HepG2 (cell line): ENCODE measurements around the gene CAB39. TPM values are rescaled to one million over a fixed set of nuclear protein-coding genes. Genes with fewer than 3 reads are reported as not detected.

Source experiments
- ARNT ChIP-seq: fragments of 450-650 bp; IDR thresholded peaks from 2 replicates; pipeline ENCODE4 v1.6.1; 2017
- CEBPZ ChIP-seq: IDR thresholded peaks from 2 replicates; pipeline ENCODE4 v1.6.1; 2012; ENCODE audit warnings: low read length, improper control_type of control experiment
- CERS6 ChIP-seq: sonication (generic); formaldehyde crosslinking; IDR thresholded peaks from 2 replicates; pipeline ENCODE4 v1.5.0; 2020; ENCODE audit warnings: missing genetic modification reagents
- CREBL2 ChIP-seq: sonication (generic); formaldehyde crosslinking; IDR thresholded peaks from 2 replicates; pipeline ENCODE4 v1.8.1; 2023; ENCODE audit warnings: missing genetic modification reagents, mild to moderate bottlenecking, borderline replicate concordance
- DNMT3B ChIP-seq: conservative IDR thresholded peaks from 2 replicates; pipeline ENCODE4 v1.6.1; 2016; ENCODE audit warnings: missing biosample characterization, control low read depth
- DPF2 ChIP-seq: sonication (generic); formaldehyde crosslinking; IDR thresholded peaks from 2 replicates; pipeline ENCODE4 v1.4.0; 2020; ENCODE audit warnings: mild to moderate bottlenecking, low read depth, missing genetic modification reagents, borderline replicate concordance
- FOXO1 ChIP-seq: sonication (generic); formaldehyde crosslinking; IDR thresholded peaks from 2 replicates; pipeline ENCODE4 v1.4.0; 2020; ENCODE audit warnings: missing genetic modification reagents
- HNRNPLL ChIP-seq: fragments of 200-400 bp; formaldehyde crosslinking; IDR thresholded peaks from 2 replicates; pipeline ENCODE4 v1.6.1; 2017; ENCODE audit warnings: mild to moderate bottlenecking, low read depth, low read length; ENCODE audit not compliant: poor library complexity, severe bottlenecking
- JARID2 ChIP-seq: sonication (generic); formaldehyde crosslinking; IDR thresholded peaks from 2 replicates; pipeline ENCODE4 v1.8.1; 2023; ENCODE audit warnings: missing genetic modification reagents, inconsistent platforms; ENCODE audit not compliant: insufficient replicate concordance
- KAT7 ChIP-seq: IDR thresholded peaks from 2 replicates; pipeline ENCODE4 v1.6.1; 2018; ENCODE audit warnings: borderline replicate concordance, missing compliant biosample characterization
- KDM5A ChIP-seq: fragments of 200-600 bp; sonication (generic); IDR thresholded peaks from 2 replicates; pipeline ENCODE4 v1.7.0; 2018; ENCODE audit warnings: antibody characterized with exemption, mild to moderate bottlenecking, low read length, borderline replicate concordance
- LRRFIP1 ChIP-seq: sonication (generic); formaldehyde crosslinking; conservative IDR thresholded peaks from 2 replicates; pipeline ENCODE4 v1.4.0; 2020; ENCODE audit warnings: missing genetic modification reagents
- MAFG ChIP-seq: sonication (generic); formaldehyde crosslinking; IDR thresholded peaks from 2 replicates; pipeline ENCODE4 v1.5.1; 2020; ENCODE audit warnings: mild to moderate bottlenecking, missing genetic modification reagents
- PLRG1 ChIP-seq: fragments of 450-650 bp; conservative IDR thresholded peaks from 2 replicates; pipeline ENCODE4 v1.6.1; 2016
- POLR2G ChIP-seq: fragments of 200-400 bp; formaldehyde crosslinking; IDR thresholded peaks from 2 replicates; pipeline ENCODE4 v1.6.1; 2018; ENCODE audit warnings: mild to moderate bottlenecking, low read depth, low read length, moderate library complexity
- RFXANK ChIP-seq: IDR thresholded peaks from 2 replicates; pipeline ENCODE4 v1.6.1; 2016
- SRSF1 ChIP-seq: fragments of 200-400 bp; formaldehyde crosslinking; optimal IDR thresholded peaks from 2 replicates; pipeline ENCODE3; 2017; ENCODE audit warnings: mild to moderate bottlenecking, low read depth, low read length, moderate library complexity
- THAP11 ChIP-seq: IDR thresholded peaks from 2 replicates; pipeline ENCODE4 v1.6.1; 2016; ENCODE audit warnings: missing biosample characterization, missing genetic modification reagents
- TSC22D2 ChIP-seq: sonication (generic); formaldehyde crosslinking; IDR thresholded peaks from 2 replicates; pipeline ENCODE4 v1.5.1; 2020; ENCODE audit warnings: missing genetic modification reagents, mild to moderate bottlenecking, borderline replicate concordance
- ZFY ChIP-seq: sonication (generic); formaldehyde crosslinking; IDR thresholded peaks from 2 replicates; pipeline ENCODE4 v1.4.0; 2020; ENCODE audit warnings: missing genetic modification reagents
- ZMYM4 ChIP-seq: sonication (generic); formaldehyde crosslinking; IDR thresholded peaks from 2 replicates; pipeline ENCODE4 v1.8.1; 2023; ENCODE audit warnings: mild to moderate bottlenecking, missing genetic modification reagents
- ZNF263 ChIP-seq: sonication (generic); formaldehyde crosslinking; IDR thresholded peaks from 2 replicates; pipeline ENCODE4 v1.4.0; 2020; ENCODE audit warnings: missing genetic modification reagents
- ZNF501 ChIP-seq: sonication (generic); formaldehyde crosslinking; IDR thresholded peaks from 2 replicates; pipeline ENCODE4 v1.5.1; 2020; ENCODE audit warnings: mild to moderate bottlenecking, moderate library complexity, missing genetic modification reagents
- ZNF619 ChIP-seq: sonication (generic); formaldehyde crosslinking; IDR thresholded peaks from 2 replicates; pipeline ENCODE4 v1.4.0; 2020; ENCODE audit warnings: mild to moderate bottlenecking, missing genetic modification reagents
- polyA plus RNA-seq, 8 experiments: library from polyadenylated mRNA; depleted of rRNA in 3 of 8; stranded (reverse) in 7 of 8; unstranded in 1 of 8; fragments of >200 nt; fragmentation: Illumina TruSeq in 4 of 8; extraction: Trizol in 4 of 8; gene quantifications; 2 replicates each; pipeline versions ENCODE4 v1.2.1 to v1.2.3, GENCODE V29; 2011 to 2016; ENCODE audit warnings: low read depth in 4 of 8, missing spikeins in 1 of 8, mixed read lengths in 1 of 8; ENCODE audit not compliant: insufficient read depth in 1 of 8
- total RNA-seq, 5 experiments: library from RNA; depleted of rRNA; stranded (reverse); fragments of >200 nt; fragmentation: Illumina TruSeq; extraction: Trizol; gene quantifications; 2 replicates each; pipeline ENCODE4 v1.2.3, GENCODE V29; 2016; ENCODE audit warnings: low read depth in 1 of 5

Gene CAB39
- total and polyA plus RNA-seq, 2 of the 13 experiments (the other 11 are each of a cell fraction or from before 2014, with no cell fraction given), result 19.3 to 45.3 TPM

- TF ChIP-seq FOXO1 (CRISPR knock-in tag) (no peak), TSC22D2 (CRISPR knock-in tag) (no peak), ZFY (CRISPR knock-in tag) (peak; percentile 49), ZMYM4 (no peak), RFXANK (no peak), ZNF263 (CRISPR knock-in tag) (no peak), LRRFIP1 (CRISPR knock-in tag) (no peak), POLR2G (peak; percentile 45; the same call in 1 of the 2 replicates), HNRNPLL (peak; percentile 95), ZNF619 (CRISPR knock-in tag) (no peak), KAT7 (CRISPR knock-in tag) (no peak), CREBL2 (0 out of 2 replicates have a peak, but pooled peaks have one; percentile 6), SRSF1 (no peak), MAFG (CRISPR knock-in tag) (no peak), CEBPZ (no peak), ZNF501 (CRISPR knock-in tag) (0 out of 2 replicates have a peak, but pooled peaks have one; percentile 29), JARID2 (no peak), DPF2 (no peak), KDM5A (no peak), PLRG1 (no peak), CERS6 (CRISPR knock-in tag) (no peak), DNMT3B (CRISPR knock-in tag) (no peak), THAP11 (CRISPR knock-in tag) (0 out of 2 replicates have a peak, but pooled peaks have one; percentile 20), ARNT (no peak)
Observed at GRCh38 chr2:230713331-230714135, 891 bp downstream of the CAB39 start (continued).
